Peyer's patch (tissue), 4 donors: ENCODE results near the gene PIGU.

Experiments
- POLR2A ChIP-seq, 2 donors: fragments of 450-650 bp; IDR thresholded peaks; one replicate each; pipeline ENCODE4 v1.5.1; 2017; ENCODE audit warnings: antibody characterized with exemption in 2 of 2, mild to moderate bottlenecking in 2 of 2, moderate library complexity in 2 of 2
- TF ChIP-seq, protein P1 (sequence below), 6 experiments: fragments of 450-650 bp in 4 of 6; fragments of 200-600 bp in 2 of 6; sonication (generic) in 1 of 6; IDR thresholded peaks; one replicate each; pipeline ENCODE4 v1.5.1; 2017 to 2019; ENCODE audit warnings: antibody characterized with exemption in 6 of 6, mild to moderate bottlenecking in 3 of 6, moderate library complexity in 1 of 6

- TF ChIP-seq, protein P1, sequence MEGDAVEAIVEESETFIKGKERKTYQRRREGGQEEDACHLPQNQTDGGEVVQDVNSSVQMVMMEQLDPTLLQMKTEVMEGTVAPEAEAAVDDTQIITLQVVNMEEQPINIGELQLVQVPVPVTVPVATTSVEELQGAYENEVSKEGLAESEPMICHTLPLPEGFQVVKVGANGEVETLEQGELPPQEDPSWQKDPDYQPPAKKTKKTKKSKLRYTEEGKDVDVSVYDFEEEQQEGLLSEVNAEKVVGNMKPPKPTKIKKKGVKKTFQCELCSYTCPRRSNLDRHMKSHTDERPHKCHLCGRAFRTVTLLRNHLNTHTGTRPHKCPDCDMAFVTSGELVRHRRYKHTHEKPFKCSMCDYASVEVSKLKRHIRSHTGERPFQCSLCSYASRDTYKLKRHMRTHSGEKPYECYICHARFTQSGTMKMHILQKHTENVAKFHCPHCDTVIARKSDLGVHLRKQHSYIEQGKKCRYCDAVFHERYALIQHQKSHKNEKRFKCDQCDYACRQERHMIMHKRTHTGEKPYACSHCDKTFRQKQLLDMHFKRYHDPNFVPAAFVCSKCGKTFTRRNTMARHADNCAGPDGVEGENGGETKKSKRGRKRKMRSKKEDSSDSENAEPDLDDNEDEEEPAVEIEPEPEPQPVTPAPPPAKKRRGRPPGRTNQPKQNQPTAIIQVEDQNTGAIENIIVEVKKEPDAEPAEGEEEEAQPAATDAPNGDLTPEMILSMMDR (IDR thresholded peaks at IDR 0.05), result no peak
- TF ChIP-seq POLR2A (IDR thresholded peaks at IDR 0.05), result no peak
Measured at GRCh38 chr20:34574861-34575260, 102.0 kb downstream of the PIGU start.
